ENCODE data around the gene MGAT4C. TPM values are rescaled to one million over a fixed set of nuclear protein-coding genes. Genes with fewer than 3 reads are reported as not detected.
"Not testable (repeated sequence)": the region's sequence is repeated elsewhere in the genome, so short reads cannot be mapped to it uniquely, and the experiment has no call there.

Gene MGAT4C
- total RNA-seq, 1 donor from 2014 or later, result 0.46 TPM

GRCh38 chr12:86134561-86134960 is 121.6 kb downstream of the MGAT4C start:
- TF ChIP-seq CTCF (IDR thresholded peaks at IDR 0.05), result no peak
- H3K9me3 Mint-ChIP-seq (ENCODE audit: unreplicated experiment), result no peaks in the 10 kb centered on the region
- no peak overlapping the region for H3K27ac Mint-ChIP-seq (ENCODE audit: unreplicated experiment)
- H3K27me3 Mint-ChIP-seq (ENCODE audit: unreplicated experiment), result no peaks in the 10 kb centered on the region
- no peaks in the 10 kb centered on the region for H3K36me3 Mint-ChIP-seq (ENCODE audit: unreplicated experiment)
- H3K4me1 Mint-ChIP-seq (ENCODE audit: unreplicated experiment), result peaks cover 18% of the 10 kb centered on the region
- DNase-seq (ENCODE audit: extremely low spot score, unreplicated experiment), result no peak
- no peak overlapping the region for H3K4me3 Mint-ChIP-seq (ENCODE audit: unreplicated experiment)

DNA sequence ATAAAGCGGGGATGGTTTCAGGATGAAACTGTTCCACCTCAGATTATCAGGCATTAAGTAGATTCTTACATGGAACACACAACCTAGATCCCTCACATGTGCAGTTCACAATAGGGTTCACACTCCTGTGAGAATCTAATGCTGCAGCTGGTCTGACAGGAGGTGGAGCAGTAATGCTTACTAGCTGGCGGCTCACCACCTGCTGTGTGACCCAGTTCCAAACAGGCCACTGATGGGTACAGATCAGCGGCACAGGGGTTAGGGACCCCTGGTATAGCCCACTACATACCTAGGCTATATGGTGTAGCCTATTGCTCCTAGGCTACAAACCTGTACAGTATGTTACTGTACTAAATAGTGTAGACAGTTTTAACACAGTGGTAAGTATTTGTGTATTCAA is 129.3 kb downstream of the MGAT4C start:
- not testable (repeated sequence) for H3K4me1 Mint-ChIP-seq (ENCODE audit: unreplicated experiment); H3K36me3 Mint-ChIP-seq (ENCODE audit: unreplicated experiment); H3K4me3 Mint-ChIP-seq (ENCODE audit: unreplicated experiment); H3K9me3 Mint-ChIP-seq (ENCODE audit: unreplicated experiment); DNase-seq (ENCODE audit: extremely low spot score, unreplicated experiment); H3K27ac Mint-ChIP-seq (ENCODE audit: unreplicated experiment); H3K27me3 Mint-ChIP-seq (ENCODE audit: unreplicated experiment)

DNA sequence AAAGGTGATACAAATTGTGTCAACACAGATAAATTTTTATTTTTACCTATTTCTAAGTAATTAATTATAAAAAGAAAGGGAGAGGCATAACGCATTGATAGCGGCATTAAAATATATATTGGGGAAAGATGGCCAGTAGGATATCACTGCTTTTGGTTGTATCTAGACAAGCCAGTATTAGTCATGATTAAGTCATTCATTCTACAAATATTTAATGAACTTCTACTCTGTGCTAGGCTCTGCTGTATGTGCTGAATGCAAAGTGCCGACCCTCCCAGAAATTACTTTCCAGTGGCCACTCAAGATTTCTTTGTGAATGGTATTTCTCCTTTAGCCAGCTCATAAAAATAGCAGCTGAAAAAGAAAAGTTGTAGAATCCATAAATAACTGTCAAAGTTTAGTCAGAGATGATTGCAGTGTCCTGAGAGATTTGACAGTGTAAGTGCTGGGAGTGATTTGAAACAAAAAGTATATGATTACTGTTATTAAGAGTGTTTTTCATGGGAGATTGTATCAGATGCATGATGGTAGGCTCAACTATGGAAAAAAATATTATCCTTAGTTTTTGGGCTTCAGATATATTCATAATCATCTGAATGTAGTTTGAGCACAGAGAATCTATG is 133.2 kb downstream of the MGAT4C start:
- peaks cover 4% of the 10 kb centered on the region for H3K9me3 Mint-ChIP-seq (ENCODE audit: unreplicated experiment)
- no peaks in the 10 kb centered on the region for H3K27me3 Mint-ChIP-seq (ENCODE audit: unreplicated experiment)
- H3K27ac Mint-ChIP-seq (ENCODE audit: unreplicated experiment), result no peak overlapping the region
- no peak for DNase-seq (ENCODE audit: extremely low spot score, unreplicated experiment)
- no peak for TF ChIP-seq CTCF (IDR thresholded peaks at IDR 0.05)
- no peak overlapping the region for H3K4me3 Mint-ChIP-seq (ENCODE audit: unreplicated experiment)
- no peaks in the 10 kb centered on the region for H3K4me1 Mint-ChIP-seq (ENCODE audit: unreplicated experiment)
- H3K36me3 Mint-ChIP-seq (ENCODE audit: unreplicated experiment), result no peaks in the 10 kb centered on the region

DNA sequence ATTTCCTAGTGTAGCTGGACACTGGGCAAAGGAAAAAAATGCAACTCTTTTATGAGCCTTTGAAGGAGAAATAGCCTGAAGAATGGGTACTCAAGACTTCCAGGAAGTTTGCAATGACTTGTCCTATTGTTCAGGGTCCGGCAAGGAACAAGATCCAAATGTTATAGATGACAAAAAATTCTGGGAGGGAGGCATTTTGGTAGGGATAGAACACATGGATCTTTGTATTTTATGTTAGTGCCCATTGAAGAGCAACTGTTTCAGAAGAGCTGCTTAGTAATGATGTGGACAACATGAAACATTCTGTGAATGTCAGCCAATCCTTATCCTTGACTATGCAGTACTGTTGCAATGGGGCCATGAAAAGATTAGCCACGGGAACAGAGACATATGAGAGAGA is 138.0 kb downstream of the MGAT4C start:
- Mint-ChIP-seq H3K36me3 (ENCODE audit: unreplicated experiment) (no peaks in the 10 kb centered on the region), H3K9me3 (ENCODE audit: unreplicated experiment) (peaks cover 7% of the 10 kb centered on the region), H3K27ac (ENCODE audit: unreplicated experiment) (no peak overlapping the region)

DNA sequence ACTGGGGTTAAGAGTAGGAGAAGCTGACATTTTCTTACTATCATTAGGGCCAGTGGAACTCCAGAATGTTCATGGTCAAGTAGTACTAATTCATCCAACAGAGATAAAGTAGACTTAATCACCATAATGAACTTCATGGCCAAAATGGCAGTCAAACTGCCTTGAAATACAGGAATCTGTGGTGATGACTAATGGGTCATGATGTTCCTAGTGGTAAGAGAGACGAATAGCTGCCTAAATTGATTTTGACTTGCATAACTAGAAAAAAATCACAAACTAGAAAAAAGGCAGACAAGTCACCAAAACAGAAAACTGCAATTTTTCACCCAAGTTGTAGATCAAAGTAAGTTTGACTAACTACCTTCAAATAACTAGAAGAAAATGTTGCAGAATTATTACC is 138.5 kb downstream of the MGAT4C start:
- TF ChIP-seq CTCF (IDR thresholded peaks at IDR 0.05), result no peak
- DNase-seq (ENCODE audit: extremely low spot score, unreplicated experiment), result no peak
- H3K4me3 Mint-ChIP-seq (ENCODE audit: unreplicated experiment), result no peak overlapping the region
- no peaks in the 10 kb centered on the region for H3K27me3 Mint-ChIP-seq (ENCODE audit: unreplicated experiment)
- no peaks in the 10 kb centered on the region for H3K36me3 Mint-ChIP-seq (ENCODE audit: unreplicated experiment)
- H3K4me1 Mint-ChIP-seq (ENCODE audit: unreplicated experiment), result no peaks in the 10 kb centered on the region
- no peak overlapping the region for H3K27ac Mint-ChIP-seq (ENCODE audit: unreplicated experiment)
- H3K9me3 Mint-ChIP-seq (ENCODE audit: unreplicated experiment), result peaks cover 7% of the 10 kb centered on the region

More for the DNA sequence above, 138.0 kb downstream of the MGAT4C start:
- Mint-ChIP-seq H3K27me3 (ENCODE audit: unreplicated experiment) (no peaks in the 10 kb centered on the region), H3K4me3 (ENCODE audit: unreplicated experiment) (no peak overlapping the region), H3K4me1 (ENCODE audit: unreplicated experiment) (no peaks in the 10 kb centered on the region)
- no peak for DNase-seq (ENCODE audit: extremely low spot score, unreplicated experiment)
- no peak for TF ChIP-seq CTCF (IDR thresholded peaks at IDR 0.05)

DNA sequence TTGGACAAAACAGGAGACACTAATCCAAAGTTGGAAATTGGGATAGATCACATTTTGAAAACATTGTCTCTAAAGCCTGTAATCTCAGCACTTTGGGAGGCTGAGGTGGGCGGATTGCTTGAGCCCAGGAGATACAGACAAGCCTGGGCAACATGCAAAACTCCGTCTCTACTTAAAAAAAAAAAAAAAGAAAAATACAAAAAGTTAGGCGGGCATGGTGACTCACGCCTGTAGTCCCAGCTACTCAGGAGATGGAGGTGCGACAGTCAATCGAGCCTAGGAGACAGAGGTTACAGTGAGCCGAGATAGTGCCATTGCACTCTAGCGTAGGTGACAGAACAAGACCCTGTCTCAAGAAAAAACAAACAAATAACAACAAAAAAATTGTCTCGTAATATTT is 152.1 kb downstream of the MGAT4C start:
- Mint-ChIP-seq H3K9me3 (ENCODE audit: unreplicated experiment) (no peaks in the 10 kb centered on the region), H3K27ac (ENCODE audit: unreplicated experiment) (no peak overlapping the region), H3K4me3 (ENCODE audit: unreplicated experiment) (no peak overlapping the region), H3K27me3 (ENCODE audit: unreplicated experiment) (no peaks in the 10 kb centered on the region), H3K4me1 (ENCODE audit: unreplicated experiment) (no peaks in the 10 kb centered on the region), H3K36me3 (ENCODE audit: unreplicated experiment) (no peaks in the 10 kb centered on the region)
- TF ChIP-seq CTCF (IDR thresholded peaks at IDR 0.05), result no peak
- DNase-seq (ENCODE audit: extremely low spot score, unreplicated experiment), result no peak
